Progenitor cell of endocrine pancreas (in vitro differentiated cells): ENCODE measurements around the gene EPB41L4B. TPM values are rescaled to one million over a fixed set of nuclear protein-coding genes. Genes with fewer than 3 reads are reported as not detected.

Experiments
- DNase-seq: peaks from one replicate; pipeline ENCODE4 v3.0.0; 2021; ENCODE audit warnings: low spot score; ENCODE audit not compliant: unreplicated experiment
- H3K27ac Mint-ChIP-seq: 2 replicates; pipeline ENCODE4 v1.8.0; 2021; ENCODE audit warnings: mild to moderate bottlenecking, moderate library complexity, mixed read lengths
- H3K27me3 Mint-ChIP-seq: 2 replicates; pipeline ENCODE4 v1.8.0; 2021; ENCODE audit warnings: mixed read lengths
- H3K36me3 Mint-ChIP-seq: 2 replicates; pipeline ENCODE4 v1.8.0; 2022; ENCODE audit warnings: mixed read lengths; ENCODE audit not compliant: insufficient read depth
- H3K4me1 Mint-ChIP-seq: 2 replicates; pipeline ENCODE4 v1.8.0; 2021; ENCODE audit warnings: low read depth, mixed read lengths
- H3K4me3 Mint-ChIP-seq: 2 replicates; pipeline ENCODE4 v1.8.0; 2021; ENCODE audit warnings: low read depth, mild to moderate bottlenecking, moderate library complexity, mixed read lengths
- H3K9me3 Mint-ChIP-seq: 2 replicates; pipeline ENCODE4 v1.8.0; 2021; ENCODE audit warnings: low read depth, mixed read lengths
- total RNA-seq: library from RNA; stranded (reverse); gene quantifications from 2 replicates; pipeline ENCODE4 v1.2.1, GENCODE V29; 2021
- TF ChIP-seq, protein P1 (sequence below): fragments of 200-600 bp; sonication (generic); IDR thresholded peaks from one replicate; pipeline ENCODE4 v1.5.0; 2021; ENCODE audit warnings: antibody characterized with exemption, mild to moderate bottlenecking; ENCODE audit not compliant: unreplicated experiment

EPB41L4B gene
- total RNA-seq, 1 donor from 2014 or later, result 7.7 TPM

- Mint-ChIP-seq H3K36me3 (no peaks in the 10 kb centered on the region), H3K9me3 (no peaks in the 10 kb centered on the region), H3K4me3 (no peak overlapping the region), H3K4me1 (no peaks in the 10 kb centered on the region), H3K27me3 (peaks cover 19% of the 10 kb centered on the region), H3K27ac (no peak overlapping the region)
- TF ChIP-seq, protein P1, sequence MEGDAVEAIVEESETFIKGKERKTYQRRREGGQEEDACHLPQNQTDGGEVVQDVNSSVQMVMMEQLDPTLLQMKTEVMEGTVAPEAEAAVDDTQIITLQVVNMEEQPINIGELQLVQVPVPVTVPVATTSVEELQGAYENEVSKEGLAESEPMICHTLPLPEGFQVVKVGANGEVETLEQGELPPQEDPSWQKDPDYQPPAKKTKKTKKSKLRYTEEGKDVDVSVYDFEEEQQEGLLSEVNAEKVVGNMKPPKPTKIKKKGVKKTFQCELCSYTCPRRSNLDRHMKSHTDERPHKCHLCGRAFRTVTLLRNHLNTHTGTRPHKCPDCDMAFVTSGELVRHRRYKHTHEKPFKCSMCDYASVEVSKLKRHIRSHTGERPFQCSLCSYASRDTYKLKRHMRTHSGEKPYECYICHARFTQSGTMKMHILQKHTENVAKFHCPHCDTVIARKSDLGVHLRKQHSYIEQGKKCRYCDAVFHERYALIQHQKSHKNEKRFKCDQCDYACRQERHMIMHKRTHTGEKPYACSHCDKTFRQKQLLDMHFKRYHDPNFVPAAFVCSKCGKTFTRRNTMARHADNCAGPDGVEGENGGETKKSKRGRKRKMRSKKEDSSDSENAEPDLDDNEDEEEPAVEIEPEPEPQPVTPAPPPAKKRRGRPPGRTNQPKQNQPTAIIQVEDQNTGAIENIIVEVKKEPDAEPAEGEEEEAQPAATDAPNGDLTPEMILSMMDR, result peak; percentile 52
- DNase-seq, result no peak
Measured at GRCh38 chr9:109182940-109183798, 137.7 kb downstream of the EPB41L4B start.

DNA sequence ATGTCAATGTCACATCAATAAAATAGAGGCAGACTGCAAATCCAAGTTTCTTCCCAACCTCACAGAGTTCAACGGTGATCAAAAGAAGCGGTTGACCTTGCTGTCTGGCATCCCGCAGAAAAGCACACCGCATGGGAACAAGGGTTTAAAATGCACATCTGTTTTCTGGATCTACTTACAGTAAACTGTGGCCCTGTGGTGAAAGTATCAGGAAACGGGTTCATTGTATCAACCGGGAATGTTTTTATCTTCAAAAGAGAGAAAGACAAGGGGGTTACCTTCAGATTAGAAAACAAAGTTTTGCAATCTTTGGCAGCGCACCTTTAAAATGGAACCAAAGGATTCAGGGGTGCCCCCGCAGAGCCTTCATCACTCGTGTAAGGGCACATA, 138.3 kb downstream of the EPB41L4B start:
- H3K27ac Mint-ChIP-seq, result no peak overlapping the region
- H3K27me3 Mint-ChIP-seq, result peaks cover 16% of the 10 kb centered on the region
- H3K4me3 Mint-ChIP-seq, result no peak overlapping the region
- TF ChIP-seq, protein P1, result no peak
- DNase-seq, result no peak
- H3K36me3 Mint-ChIP-seq, result no peaks in the 10 kb centered on the region
- no peaks in the 10 kb centered on the region for H3K9me3 Mint-ChIP-seq
- H3K4me1 Mint-ChIP-seq, result no peaks in the 10 kb centered on the region

DNA sequence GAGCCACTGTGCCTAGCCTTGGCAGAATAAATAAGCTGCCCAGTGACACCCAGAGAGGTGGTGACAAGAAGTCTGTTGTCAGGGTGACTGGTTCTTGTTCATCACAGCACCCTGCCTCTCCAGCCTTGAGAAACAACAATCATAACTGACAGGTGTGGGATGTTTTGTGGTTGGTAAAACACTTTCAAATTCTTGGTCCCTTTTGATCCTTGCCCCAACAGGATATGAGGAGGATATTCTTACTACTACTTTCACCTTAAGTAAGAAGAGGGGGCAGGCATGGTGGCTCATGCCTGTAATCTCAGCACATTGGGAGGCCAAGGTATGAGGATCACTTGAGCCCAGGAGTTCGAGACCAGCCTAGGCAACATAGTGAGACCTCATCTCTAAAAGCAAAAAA, 139.6 kb downstream of the EPB41L4B start:
- TF ChIP-seq, protein P1, result no peak
- H3K27ac Mint-ChIP-seq, result no peak overlapping the region
- H3K4me3 Mint-ChIP-seq, result no peak overlapping the region

GRCh38 chr9:109179801-109180523, 140.9 kb downstream of the EPB41L4B start:
- Mint-ChIP-seq H3K27ac (no peak overlapping the region), H3K27me3 (peaks cover 13% of the 10 kb centered on the region), H3K9me3 (no peaks in the 10 kb centered on the region), H3K4me3 (no peak overlapping the region), H3K36me3 (no peaks in the 10 kb centered on the region), H3K4me1 (no peaks in the 10 kb centered on the region)
- DNase-seq, result no peak
- TF ChIP-seq, protein P1, result no peak

More for the DNA sequence above, 139.6 kb downstream of the EPB41L4B start:
- no peaks in the 10 kb centered on the region for H3K9me3 Mint-ChIP-seq
- H3K36me3 Mint-ChIP-seq, result no peaks in the 10 kb centered on the region
- peaks cover 13% of the 10 kb centered on the region for H3K27me3 Mint-ChIP-seq
- DNase-seq, result no peak
- H3K4me1 Mint-ChIP-seq, result no peaks in the 10 kb centered on the region

DNA sequence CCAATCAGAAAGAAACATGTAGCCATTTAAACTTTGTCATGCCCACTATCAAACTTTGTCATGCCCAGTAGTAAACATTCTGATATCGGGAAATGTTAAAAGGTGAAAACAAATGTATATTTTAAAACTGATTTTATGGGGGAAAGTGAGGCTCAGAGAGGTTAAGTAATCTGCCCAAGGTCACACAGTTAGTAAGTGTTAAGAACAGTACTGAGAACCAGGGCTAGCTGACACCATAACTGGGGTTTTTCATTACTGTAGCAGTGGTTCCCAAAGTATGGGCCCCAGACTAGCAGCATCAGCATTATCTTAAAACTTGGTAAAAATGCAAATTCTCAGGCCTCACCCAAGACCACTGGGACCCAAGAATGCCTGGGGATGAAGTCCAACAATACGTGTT, 143.9 kb downstream of the EPB41L4B start:
- Mint-ChIP-seq H3K9me3 (no peaks in the 10 kb centered on the region), H3K4me3 (no peak overlapping the region), H3K36me3 (no peaks in the 10 kb centered on the region), H3K27ac (no peak overlapping the region), H3K27me3 (peaks cover 15% of the 10 kb centered on the region), H3K4me1 (no peaks in the 10 kb centered on the region)
- DNase-seq, result no peak
- TF ChIP-seq, protein P1, result no peak
